Measurements from ENCODE around the gene BRD9. TPM values are rescaled to one million over a fixed set of nuclear protein-coding genes. Genes with fewer than 3 reads are reported as not detected.
"Not testable (repeated sequence)": the region's sequence is repeated elsewhere in the genome, so short reads cannot be mapped to it uniquely, and the experiment has no call there.

The BRD9 gene
- total RNA-seq, 1 donor from 2014 or later, result 53.0 TPM

DNA sequence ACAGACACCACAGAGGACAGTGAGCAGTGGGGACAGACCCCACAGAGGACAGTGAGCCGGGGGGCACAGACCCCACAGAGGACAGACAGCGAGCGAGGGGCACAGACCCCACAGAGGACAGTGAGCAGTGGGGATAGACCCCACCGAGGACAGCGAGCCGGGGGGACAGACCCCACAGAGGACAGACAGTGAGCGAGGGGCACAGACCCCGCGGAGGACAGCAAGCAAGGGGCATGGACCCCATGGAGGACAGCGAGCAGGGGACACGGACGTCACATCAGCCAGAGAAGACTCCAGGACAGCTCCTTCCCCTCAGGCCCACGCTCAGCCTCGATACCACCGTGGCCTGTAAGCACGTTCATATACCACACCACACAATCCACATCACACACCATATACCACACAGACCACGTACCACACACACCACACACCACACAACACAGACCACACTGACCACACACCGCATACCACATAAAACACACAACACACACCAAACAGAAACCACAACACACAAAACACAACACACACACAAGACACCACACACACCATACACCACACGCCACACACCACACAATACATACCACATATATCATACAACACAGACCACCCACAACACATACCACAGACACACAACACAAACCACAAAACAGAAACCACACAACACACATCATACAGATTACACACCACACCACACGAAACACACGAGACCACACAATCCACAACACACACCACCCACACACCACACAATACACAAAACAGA is 36.6 kb downstream of the BRD9 start:
- DNase-seq (ENCODE audit: low spot score), result no peak

DNA sequence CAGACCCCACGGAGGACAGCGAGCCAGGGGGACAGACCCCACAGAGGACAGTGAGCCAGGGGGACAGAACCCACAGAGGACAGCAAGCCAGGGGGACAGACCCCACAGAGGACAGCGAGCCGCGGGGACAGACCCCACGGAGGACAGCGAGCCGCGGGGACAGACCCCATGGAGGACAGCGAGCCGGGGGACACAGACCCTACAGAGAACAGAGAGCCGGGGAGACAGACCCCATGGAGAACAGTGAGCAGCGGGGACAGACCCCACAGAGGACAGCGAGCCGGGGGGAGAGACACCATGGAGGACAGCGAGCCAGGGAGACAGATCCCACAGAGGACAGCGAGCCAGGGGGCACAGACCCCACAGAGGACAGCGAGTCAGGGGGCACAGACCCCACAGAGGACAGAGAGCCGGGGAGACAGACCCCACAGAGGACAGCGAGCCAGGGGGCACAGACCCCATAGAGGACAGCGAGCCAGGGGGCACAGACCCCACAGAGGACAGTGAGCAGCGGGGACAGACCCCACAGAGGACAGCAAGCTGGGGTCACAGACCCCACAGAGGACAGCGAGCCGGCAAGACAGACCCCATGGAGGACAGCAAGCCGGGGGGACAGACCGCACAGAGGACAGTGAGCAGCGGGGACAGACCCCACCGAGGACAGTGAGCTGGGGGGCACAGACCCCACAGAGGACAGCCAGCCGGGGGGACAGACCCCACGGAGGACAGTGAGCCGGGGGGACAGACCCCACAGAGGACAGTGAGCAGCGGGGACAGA is 37.4 kb downstream of the BRD9 start:
- H3K27ac Mint-ChIP-seq (ENCODE audit: unreplicated experiment), result no peak overlapping the region
- no peaks in the 10 kb centered on the region for H3K9me3 Mint-ChIP-seq (ENCODE audit: unreplicated experiment)
- H3K27me3 Mint-ChIP-seq (ENCODE audit: unreplicated experiment), result peaks cover 26% of the 10 kb centered on the region
- no peak overlapping the region for H3K4me3 Mint-ChIP-seq (ENCODE audit: unreplicated experiment)
- peaks cover 12% of the 10 kb centered on the region for H3K36me3 Mint-ChIP-seq (ENCODE audit: low read depth, unreplicated experiment)
- TF ChIP-seq, protein P1, sequence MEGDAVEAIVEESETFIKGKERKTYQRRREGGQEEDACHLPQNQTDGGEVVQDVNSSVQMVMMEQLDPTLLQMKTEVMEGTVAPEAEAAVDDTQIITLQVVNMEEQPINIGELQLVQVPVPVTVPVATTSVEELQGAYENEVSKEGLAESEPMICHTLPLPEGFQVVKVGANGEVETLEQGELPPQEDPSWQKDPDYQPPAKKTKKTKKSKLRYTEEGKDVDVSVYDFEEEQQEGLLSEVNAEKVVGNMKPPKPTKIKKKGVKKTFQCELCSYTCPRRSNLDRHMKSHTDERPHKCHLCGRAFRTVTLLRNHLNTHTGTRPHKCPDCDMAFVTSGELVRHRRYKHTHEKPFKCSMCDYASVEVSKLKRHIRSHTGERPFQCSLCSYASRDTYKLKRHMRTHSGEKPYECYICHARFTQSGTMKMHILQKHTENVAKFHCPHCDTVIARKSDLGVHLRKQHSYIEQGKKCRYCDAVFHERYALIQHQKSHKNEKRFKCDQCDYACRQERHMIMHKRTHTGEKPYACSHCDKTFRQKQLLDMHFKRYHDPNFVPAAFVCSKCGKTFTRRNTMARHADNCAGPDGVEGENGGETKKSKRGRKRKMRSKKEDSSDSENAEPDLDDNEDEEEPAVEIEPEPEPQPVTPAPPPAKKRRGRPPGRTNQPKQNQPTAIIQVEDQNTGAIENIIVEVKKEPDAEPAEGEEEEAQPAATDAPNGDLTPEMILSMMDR (IDR thresholded peaks at IDR 0.05; ENCODE audit: unreplicated experiment), result no peak
- no peaks in the 10 kb centered on the region for H3K4me1 Mint-ChIP-seq (ENCODE audit: unreplicated experiment)
- DNase-seq (ENCODE audit: low spot score), result no peak

More for the DNA sequence above, 36.6 kb downstream of the BRD9 start:
- Mint-ChIP-seq H3K36me3 (ENCODE audit: low read depth, unreplicated experiment) (peaks cover 12% of the 10 kb centered on the region), H3K4me3 (ENCODE audit: unreplicated experiment) (no peak overlapping the region), H3K27ac (ENCODE audit: unreplicated experiment) (no peak overlapping the region), H3K4me1 (ENCODE audit: unreplicated experiment) (no peaks in the 10 kb centered on the region), H3K9me3 (ENCODE audit: unreplicated experiment) (no peaks in the 10 kb centered on the region), H3K27me3 (ENCODE audit: unreplicated experiment) (peaks cover 32% of the 10 kb centered on the region)
- TF ChIP-seq, protein P1 (IDR thresholded peaks at IDR 0.05; ENCODE audit: unreplicated experiment), result no peak

DNA sequence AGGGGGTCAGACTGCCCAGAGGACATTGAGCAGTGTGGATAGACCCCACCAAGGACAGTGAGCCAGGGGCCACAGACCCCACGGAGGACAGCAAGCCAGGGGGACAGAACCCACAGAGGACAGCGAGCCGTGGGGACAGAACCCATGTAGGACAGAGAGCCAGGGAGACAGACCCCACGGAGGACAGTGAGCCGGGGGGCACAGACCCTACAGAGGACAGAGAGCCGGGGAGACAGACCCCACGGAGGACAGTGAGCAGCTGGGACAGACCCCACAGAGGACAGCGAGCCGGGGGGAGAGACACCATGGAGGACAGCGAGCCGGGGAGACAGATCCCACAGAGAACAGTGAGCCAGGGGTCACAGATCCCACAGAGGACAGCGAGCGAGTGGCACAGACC is 38.4 kb downstream of the BRD9 start:
- Mint-ChIP-seq H3K27me3 (ENCODE audit: unreplicated experiment) (peaks cover 28% of the 10 kb centered on the region), H3K4me3 (ENCODE audit: unreplicated experiment) (no peak overlapping the region), H3K36me3 (ENCODE audit: low read depth, unreplicated experiment) (peaks cover 12% of the 10 kb centered on the region), H3K9me3 (ENCODE audit: unreplicated experiment) (no peaks in the 10 kb centered on the region), H3K27ac (ENCODE audit: unreplicated experiment) (no peak overlapping the region), H3K4me1 (ENCODE audit: unreplicated experiment) (no peaks in the 10 kb centered on the region)
- DNase-seq (ENCODE audit: low spot score), result no peak
- TF ChIP-seq, protein P1 (IDR thresholded peaks at IDR 0.05; ENCODE audit: unreplicated experiment), result no peak

DNA sequence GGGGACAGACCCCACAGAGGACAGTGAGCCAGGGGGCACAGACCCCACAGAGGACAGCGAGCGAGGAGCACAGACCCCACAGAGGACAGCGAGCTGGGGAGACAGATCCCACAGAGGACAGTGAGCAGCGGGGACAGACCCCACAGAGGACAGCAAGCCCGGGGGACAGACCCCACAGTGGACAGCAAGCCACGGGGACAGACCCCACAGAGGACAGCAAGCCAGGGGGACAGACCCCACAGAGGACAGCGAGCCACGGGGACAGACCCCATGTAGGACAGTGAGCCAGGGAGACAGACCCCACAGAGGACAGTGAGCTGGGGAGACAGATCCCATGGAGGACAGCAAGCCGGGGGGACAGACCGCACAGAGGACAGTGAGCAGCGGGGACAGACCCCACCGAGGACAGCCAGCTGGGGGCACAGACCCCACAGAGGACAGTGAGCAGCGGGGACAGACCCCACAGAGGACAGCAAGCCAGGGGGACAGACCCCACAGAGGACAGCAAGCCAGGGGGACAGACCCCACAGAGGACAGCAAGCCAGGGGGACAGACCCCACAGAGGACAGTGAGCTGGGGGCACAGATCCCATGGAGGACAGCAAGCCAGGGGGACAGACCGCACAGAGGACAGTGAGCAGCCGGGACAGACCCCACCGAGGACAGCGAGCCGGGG is 39.0 kb downstream of the BRD9 start:
- not testable (repeated sequence) for DNase-seq (ENCODE audit: low spot score); H3K9me3 Mint-ChIP-seq (ENCODE audit: unreplicated experiment); H3K4me3 Mint-ChIP-seq (ENCODE audit: unreplicated experiment); H3K27ac Mint-ChIP-seq (ENCODE audit: unreplicated experiment); H3K36me3 Mint-ChIP-seq (ENCODE audit: low read depth, unreplicated experiment); H3K4me1 Mint-ChIP-seq (ENCODE audit: unreplicated experiment)
- H3K27me3 Mint-ChIP-seq (ENCODE audit: unreplicated experiment), result peaks cover 25% of the 10 kb centered on the region
